RWPE2 (cell line): ENCODE results near the gene MEGF9.

Source experiments
- ATAC-seq: fragments of 200-7000 bp; cut with Tn5 transposase; 3 replicates; pipeline ENCODE4 v1.9.1; 2021; ENCODE audit warnings: low read depth
- DNase-seq: peaks from one replicate; pipeline ENCODE4 v3.0.0-alpha.2; 2020; ENCODE audit warnings: low spot score
- H3K27ac ChIP-seq: fragments of 450-650 bp; 2 replicates; pipeline ENCODE4 v1.5.1; 2017; ENCODE audit warnings: mild to moderate bottlenecking; ENCODE audit not compliant: poor library complexity, severe bottlenecking
- H3K27me3 ChIP-seq: fragments of 250-450 bp; sonication (Bioruptor Pico); 2 replicates; pipeline ENCODE4 v1.5.1; 2021; ENCODE audit warnings: mild to moderate bottlenecking, moderate library complexity; ENCODE audit not compliant: insufficient read depth, poor library complexity, severe bottlenecking
- H3K36me3 ChIP-seq: fragments of 250-450 bp; sonication (Bioruptor Pico); 2 replicates; pipeline ENCODE4 v1.5.1; 2020; ENCODE audit warnings: low read depth, mild to moderate bottlenecking, moderate library complexity
- H3K4me1 ChIP-seq: fragments of 250-450 bp; sonication (Bioruptor Pico); 2 replicates; pipeline ENCODE4 v1.5.1; 2021; ENCODE audit warnings: mild to moderate bottlenecking, moderate library complexity; ENCODE audit not compliant: insufficient read depth, poor library complexity, severe bottlenecking
- H3K4me3 ChIP-seq: fragments of 250-450 bp; sonication (Bioruptor Pico); 2 replicates; pipeline ENCODE4 v1.5.1; 2021; ENCODE audit warnings: mild to moderate bottlenecking, moderate library complexity; ENCODE audit not compliant: severe bottlenecking
- H3K9me3 ChIP-seq: fragments of 250-450 bp; sonication (Bioruptor Pico); 2 replicates; pipeline ENCODE4 v1.5.1; 2021; ENCODE audit warnings: mild to moderate bottlenecking, moderate library complexity; ENCODE audit not compliant: severe bottlenecking
- TF ChIP-seq, protein P1 (sequence below): fragments of 450-650 bp; IDR thresholded peaks from one replicate; pipeline ENCODE4 v1.5.1; 2017; ENCODE audit warnings: mild to moderate bottlenecking, moderate library complexity; ENCODE audit not compliant: poor library complexity, severe bottlenecking

Gene MEGF9

DNA sequence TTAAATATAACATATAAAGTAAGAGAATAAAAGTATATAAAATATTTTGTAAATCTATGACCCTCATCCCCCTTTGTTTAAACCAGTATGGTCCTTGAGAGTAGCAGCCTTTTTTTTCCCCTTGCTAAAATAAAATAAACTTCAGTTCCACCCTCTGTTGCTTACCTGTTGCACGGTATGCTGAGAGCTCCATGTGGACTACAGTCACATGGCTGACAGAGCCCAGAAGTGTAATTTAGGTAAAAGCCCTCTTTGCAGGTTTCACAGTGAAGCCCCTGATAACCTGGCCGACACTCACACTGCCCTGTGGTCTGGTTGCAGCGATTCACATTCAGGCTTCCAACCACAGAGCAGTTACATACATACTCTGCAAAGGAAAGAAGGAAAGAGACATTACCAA, 55.1 kb downstream of the MEGF9 start:
- TF ChIP-seq, protein P1, sequence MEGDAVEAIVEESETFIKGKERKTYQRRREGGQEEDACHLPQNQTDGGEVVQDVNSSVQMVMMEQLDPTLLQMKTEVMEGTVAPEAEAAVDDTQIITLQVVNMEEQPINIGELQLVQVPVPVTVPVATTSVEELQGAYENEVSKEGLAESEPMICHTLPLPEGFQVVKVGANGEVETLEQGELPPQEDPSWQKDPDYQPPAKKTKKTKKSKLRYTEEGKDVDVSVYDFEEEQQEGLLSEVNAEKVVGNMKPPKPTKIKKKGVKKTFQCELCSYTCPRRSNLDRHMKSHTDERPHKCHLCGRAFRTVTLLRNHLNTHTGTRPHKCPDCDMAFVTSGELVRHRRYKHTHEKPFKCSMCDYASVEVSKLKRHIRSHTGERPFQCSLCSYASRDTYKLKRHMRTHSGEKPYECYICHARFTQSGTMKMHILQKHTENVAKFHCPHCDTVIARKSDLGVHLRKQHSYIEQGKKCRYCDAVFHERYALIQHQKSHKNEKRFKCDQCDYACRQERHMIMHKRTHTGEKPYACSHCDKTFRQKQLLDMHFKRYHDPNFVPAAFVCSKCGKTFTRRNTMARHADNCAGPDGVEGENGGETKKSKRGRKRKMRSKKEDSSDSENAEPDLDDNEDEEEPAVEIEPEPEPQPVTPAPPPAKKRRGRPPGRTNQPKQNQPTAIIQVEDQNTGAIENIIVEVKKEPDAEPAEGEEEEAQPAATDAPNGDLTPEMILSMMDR, result no peak
- H3K27ac ChIP-seq, result no peak overlapping the region
- H3K27me3 ChIP-seq, result no peaks in the 10 kb centered on the region
- ATAC-seq (no peak), DNase-seq (no peak)
- no peaks in the 10 kb centered on the region for H3K36me3 ChIP-seq
- H3K4me1 ChIP-seq, result peaks cover 14% of the 10 kb centered on the region
- H3K4me3 ChIP-seq, result no peak overlapping the region
- H3K9me3 ChIP-seq, result no peaks in the 10 kb centered on the region

DNA sequence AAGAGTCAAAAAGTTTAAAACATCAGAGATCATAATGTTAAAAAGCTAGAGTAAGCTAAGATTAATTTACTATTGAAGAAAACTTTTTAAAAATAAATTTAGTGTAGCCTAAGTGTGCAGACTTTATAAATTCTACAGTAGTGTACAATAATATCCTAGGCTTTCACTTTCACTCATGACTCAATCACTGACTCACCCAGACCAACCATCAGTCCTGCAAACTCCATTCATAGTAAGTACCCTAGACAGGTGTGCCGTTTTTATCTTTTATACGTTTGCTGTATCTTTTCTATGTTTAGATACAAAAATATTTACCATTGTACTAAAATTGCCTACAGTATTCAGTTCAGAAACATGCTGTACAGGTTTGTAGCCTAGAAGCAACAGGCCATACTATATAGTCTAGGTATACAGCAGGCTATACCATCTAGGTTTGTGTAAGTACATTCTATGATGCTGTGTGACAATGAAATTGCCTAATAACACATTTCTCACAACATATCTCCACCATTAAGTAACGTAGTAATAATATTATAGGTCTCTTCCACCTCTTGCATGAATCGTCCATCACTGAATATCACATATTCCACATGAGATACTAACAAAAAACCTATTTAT, 59.2 kb downstream of the MEGF9 start:
- H3K4me3 ChIP-seq, result no peak overlapping the region
- H3K27ac ChIP-seq, result no peak overlapping the region
- TF ChIP-seq, protein P1, result no peak
- no peaks in the 10 kb centered on the region for H3K27me3 ChIP-seq
- DNase-seq, result no peak
- H3K36me3 ChIP-seq, result no peaks in the 10 kb centered on the region
- H3K4me1 ChIP-seq, result peaks cover 14% of the 10 kb centered on the region
- no peaks in the 10 kb centered on the region for H3K9me3 ChIP-seq
- peak; percentile 97 for ATAC-seq

DNA sequence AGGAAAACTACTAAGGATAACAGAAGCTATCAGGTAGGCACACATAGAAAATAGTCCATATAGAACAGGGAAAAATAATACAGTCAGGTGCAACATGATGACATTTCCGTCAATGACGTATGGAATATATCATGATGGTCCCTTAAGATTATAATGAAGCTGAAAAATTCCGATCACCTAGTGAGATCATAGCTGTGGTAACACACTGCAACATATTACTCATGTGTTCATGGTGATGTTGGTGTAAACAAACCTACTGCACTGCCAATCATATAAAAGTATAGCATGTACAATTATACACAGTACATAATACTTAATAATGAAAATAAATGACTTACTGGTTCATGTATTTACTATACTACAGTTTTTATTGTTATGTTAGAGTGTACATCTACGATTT, 60.0 kb downstream of the MEGF9 start:
- Histone ChIP-seq H3K9me3 (no peaks in the 10 kb centered on the region), H3K4me3 (no peak overlapping the region), H3K27me3 (no peaks in the 10 kb centered on the region), H3K4me1 (peaks cover 14% of the 10 kb centered on the region), H3K36me3 (no peaks in the 10 kb centered on the region), H3K27ac (no peak overlapping the region)
- TF ChIP-seq, protein P1, result no peak
- DNase-seq (no peak), ATAC-seq (no peak)

DNA sequence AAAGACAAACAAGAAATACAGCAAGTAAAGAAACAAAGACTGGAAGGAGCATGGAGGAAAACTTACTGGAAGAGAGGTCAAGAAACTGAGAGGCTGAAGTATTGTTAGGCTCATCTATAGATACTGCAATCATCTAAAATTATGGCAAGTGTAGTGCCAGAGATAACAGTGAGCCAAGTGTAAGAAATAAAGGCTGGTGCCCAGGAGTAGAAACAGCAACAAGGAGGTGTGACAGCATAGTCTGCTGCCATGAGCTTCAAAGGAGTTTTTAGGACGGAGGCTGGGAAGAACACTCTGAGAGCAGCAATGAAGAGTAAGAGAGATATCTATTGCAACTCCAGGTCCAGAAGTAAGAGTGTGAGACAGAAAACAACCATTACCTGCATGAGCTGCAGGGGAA, 60.5 kb downstream of the MEGF9 start:
- ATAC-seq, result no peak
- Histone ChIP-seq H3K27ac (no peak overlapping the region), H3K4me3 (no peak overlapping the region), H3K4me1 (peaks cover 14% of the 10 kb centered on the region), H3K36me3 (no peaks in the 10 kb centered on the region), H3K27me3 (no peaks in the 10 kb centered on the region), H3K9me3 (no peaks in the 10 kb centered on the region)
- DNase-seq, result no peak
- TF ChIP-seq, protein P1, result no peak

DNA sequence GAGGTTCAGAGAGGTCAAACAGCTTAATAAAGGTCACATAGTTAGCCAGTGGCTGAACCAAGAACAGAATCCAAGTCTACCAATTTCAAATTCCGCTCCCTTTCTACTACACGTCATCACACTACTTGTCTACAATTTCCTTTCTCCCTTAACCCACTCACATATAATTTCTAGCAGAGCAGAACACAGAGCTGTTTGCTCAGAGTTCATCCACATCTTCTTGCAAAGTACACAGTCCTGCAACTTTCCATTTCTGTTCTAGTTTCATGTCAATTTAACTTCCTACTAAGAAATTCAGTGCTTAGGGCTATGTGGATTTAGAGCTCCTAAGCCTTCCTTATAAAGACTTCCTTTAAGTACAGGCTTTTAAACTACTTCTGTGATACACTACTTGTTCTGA, 61.3 kb downstream of the MEGF9 start:
- Histone ChIP-seq H3K4me3 (no peak overlapping the region), H3K36me3 (no peaks in the 10 kb centered on the region), H3K4me1 (peaks cover 14% of the 10 kb centered on the region), H3K9me3 (no peaks in the 10 kb centered on the region), H3K27me3 (no peaks in the 10 kb centered on the region), H3K27ac (no peak overlapping the region)
- ATAC-seq (no peak), DNase-seq (no peak)
- TF ChIP-seq, protein P1, result no peak
